H1 (cell line): Measurements from ENCODE around the gene PKM. TPM values are rescaled to one million over a fixed set of nuclear protein-coding genes. Genes with fewer than 3 reads are reported as not detected.

Experiments
- FOSL1 ChIP-seq: IDR thresholded peaks from 2 replicates; pipeline ENCODE4 v1.6.1; 2011; ENCODE audit warnings: mild to moderate bottlenecking, low read depth, low read length, moderate library complexity; ENCODE audit not compliant: insufficient read depth
- GABPA ChIP-seq: IDR thresholded peaks from 2 replicates; pipeline ENCODE4 v1.6.1; 2011; ENCODE audit warnings: mild to moderate bottlenecking, low read length, moderate library complexity, borderline replicate concordance; ENCODE audit not compliant: insufficient read depth
- RAD21 ChIP-seq, 2 experiments: IDR thresholded peaks in 1 of 2; conservative IDR thresholded peaks in 1 of 2; 2 replicates each; pipeline ENCODE4 v1.6.1; 2011; ENCODE audit warnings: low read depth in 2 of 2, low read length in 2 of 2, improper control_type of control experiment in 1 of 2, inconsistent platforms in 1 of 2, mild to moderate bottlenecking in 1 of 2, moderate library complexity in 1 of 2
- YY1 ChIP-seq: IDR thresholded peaks from 2 replicates; pipeline ENCODE4 v1.6.1; 2011; ENCODE audit warnings: low read depth, mild to moderate bottlenecking, low read length
- polyA plus RNA-seq, 7 experiments: library from polyadenylated mRNA; depleted of rRNA in 3 of 7; stranded (reverse) in 5 of 7; unstranded in 2 of 7; fragments of >200 nt in 5 of 7; fragments of 200-250 nt in 2 of 7; gene quantifications; 1 replicate in 5 of 7; 2 replicates in 1 of 7; 4 replicates in 1 of 7; pipeline versions ENCODE4 v1.2.1 to v1.2.3, GENCODE V29; 2011 to 2013; ENCODE audit warnings: missing spikeins in 2 of 7, mixed read lengths in 2 of 7
- total RNA-seq: library from RNA; stranded (reverse); fragmentation: NEBNext Ultra II Directional; extraction: Animal tissue kit (Norgen Biotek cat#: 25700); gene quantifications from 2 replicates; pipeline ENCODE4 v1.2.1, GENCODE V29; 2021

Gene PKM
- total and polyA plus RNA-seq, 2 of the 8 experiments (the other 6 are each of a cell fraction or from before 2014, with no cell fraction given): 780 to 856 TPM

GRCh38 chr15:72231066-72231832, at the start of gene PKM (continued):
- TF ChIP-seq RAD21 (IDR thresholded peaks at IDR 0.05 in 1 of 2, conservative IDR thresholded peaks at IDR 0.05 in 1 of 2; ENCODE audit: low read depth in 2 of 2, low read length in 2 of 2) (no peak), FOSL1 (no peak), GABPA (no peak), YY1 (0 out of 2 replicates have a peak, but pooled peaks have one; percentile 48)
